ENCODE data around the gene TRIM26. TPM values are rescaled to one million over a fixed set of nuclear protein-coding genes. Genes with fewer than 3 reads are reported as not detected.
"Not testable (repeated sequence)": the region's sequence is repeated elsewhere in the genome, so short reads cannot be mapped to it uniquely, and the experiment has no call there.

Gene TRIM26
- 28.8 and 29.2 TPM in 2 replicates for total RNA-seq (2014; rRNA removed; shearing (Covaris generic))
- polyA plus RNA-seq (2015; cell fraction: cytosol; rRNA removed), result 20.5 and 23.4 TPM in 2 replicates
- polyA plus RNA-seq (2015; cell fraction: nucleus; rRNA removed), result 28.7 and 29.7 TPM in 2 replicates

- peak; percentile 95 for DNase-seq (ENCODE audit: low read depth)
Observed at GRCh38 chr6:30212865-30213666, at the start of gene TRIM26. TRIM26 (minus strand) TSS chr6:30213406; CDS start chr6:30199103, 14,303 bp downstream.

- no peak for DNase-seq (ENCODE audit: low read depth)
Observed at GRCh38 chr6:30260036-30260504, 46.9 kb upstream of the TRIM26 start.

DNA sequence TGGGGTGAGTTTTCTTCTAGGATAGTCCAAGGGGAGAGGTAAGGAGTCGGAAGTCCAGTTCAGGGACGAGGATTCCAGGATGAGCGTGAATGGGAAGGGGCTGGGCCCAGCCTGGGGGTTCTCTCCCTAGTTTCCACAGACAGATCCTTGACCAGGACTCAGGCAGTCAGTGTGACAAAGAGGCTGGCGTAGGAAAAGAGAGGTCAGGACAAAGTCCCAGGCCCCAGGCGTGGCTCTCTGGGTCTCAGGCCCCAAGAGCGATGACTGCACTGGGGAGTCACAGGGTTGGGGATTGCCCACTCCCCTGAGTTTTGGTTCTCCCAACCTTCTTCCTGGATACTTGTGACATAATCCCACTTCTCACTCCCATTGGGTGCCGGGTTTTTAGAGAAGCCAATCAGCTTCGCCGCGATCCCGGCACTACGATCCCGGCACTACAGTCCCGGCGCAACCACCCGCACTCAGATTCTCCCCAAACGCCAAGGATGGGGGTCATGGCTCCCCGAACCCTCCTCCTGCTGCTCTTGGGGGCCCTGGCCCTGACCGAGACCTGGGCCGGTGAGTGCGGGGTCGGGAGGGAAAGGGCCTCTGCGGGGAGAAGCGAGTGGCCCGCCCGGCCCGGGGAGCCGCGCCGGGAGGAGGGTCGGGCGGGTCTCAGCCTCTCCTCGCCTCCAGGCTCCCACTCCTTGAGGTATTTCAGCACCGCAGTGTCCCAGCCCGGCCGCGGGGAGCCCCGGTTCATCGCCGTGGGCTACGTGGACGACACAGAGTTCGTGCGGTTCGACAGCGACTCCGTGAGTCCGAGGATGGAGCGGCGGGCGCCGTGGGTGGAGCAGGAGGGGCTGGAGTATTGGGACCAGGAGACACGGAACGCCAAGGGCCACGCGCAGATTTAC, 46.2 kb upstream of the TRIM26 start:
- peak; percentile 39 for DNase-seq (ENCODE audit: low read depth)

DNA sequence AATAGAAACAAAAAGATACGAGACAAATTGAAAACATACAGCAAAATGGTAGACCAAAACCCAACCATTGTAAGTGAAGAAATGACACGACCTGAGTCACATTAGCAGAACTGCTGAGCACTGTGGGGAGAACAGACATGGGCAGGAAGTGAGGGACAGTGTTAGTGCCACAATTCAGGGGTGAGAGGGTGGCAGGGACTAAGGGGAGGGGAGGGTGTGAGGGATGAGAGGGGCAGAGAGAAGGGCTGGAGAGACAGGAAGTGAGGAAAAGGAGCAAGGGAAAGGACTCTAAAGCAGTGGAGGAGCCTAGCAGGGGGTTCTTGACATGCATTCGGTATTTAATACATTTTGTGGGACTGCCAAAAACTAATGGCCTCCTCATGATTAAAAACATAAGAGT, 45.0 kb upstream of the TRIM26 start:
- DNase-seq (ENCODE audit: low read depth), result no peak

- not testable (repeated sequence) for DNase-seq (ENCODE audit: low read depth)
Observed at GRCh38 chr6:30252417-30252816, 39.2 kb upstream of the TRIM26 start.

DNA sequence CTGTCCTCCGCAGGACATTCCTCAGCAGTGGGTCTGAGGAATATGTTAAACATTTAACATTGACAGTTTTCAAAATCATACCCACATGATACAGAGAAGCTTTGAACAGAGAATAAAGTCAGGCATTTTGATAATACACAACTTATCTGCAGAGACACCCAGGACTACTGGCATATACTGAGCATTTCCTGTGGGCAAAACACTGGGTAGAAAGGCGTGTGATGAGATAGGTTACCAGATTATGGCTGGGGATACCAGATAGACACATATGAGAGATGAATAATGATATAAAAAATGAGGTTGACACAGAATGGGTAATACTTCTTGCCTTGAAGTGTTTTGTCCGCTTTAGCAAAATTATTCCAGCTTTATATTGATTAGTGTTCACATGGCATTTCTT, 31.4 kb upstream of the TRIM26 start:
- no peak for DNase-seq (ENCODE audit: low read depth)

- DNase-seq (ENCODE audit: low read depth), result no peak
Observed at GRCh38 chr6:30238178-30238795, 25.1 kb upstream of the TRIM26 start.

- DNase-seq (ENCODE audit: low read depth), result no peak
Observed at GRCh38 chr6:30234356-30234755, 21.1 kb upstream of the TRIM26 start.

GRCh38 chr6:30231067-30231466, 17.9 kb upstream of the TRIM26 start:
- no peak for DNase-seq (ENCODE audit: low read depth)

DNA sequence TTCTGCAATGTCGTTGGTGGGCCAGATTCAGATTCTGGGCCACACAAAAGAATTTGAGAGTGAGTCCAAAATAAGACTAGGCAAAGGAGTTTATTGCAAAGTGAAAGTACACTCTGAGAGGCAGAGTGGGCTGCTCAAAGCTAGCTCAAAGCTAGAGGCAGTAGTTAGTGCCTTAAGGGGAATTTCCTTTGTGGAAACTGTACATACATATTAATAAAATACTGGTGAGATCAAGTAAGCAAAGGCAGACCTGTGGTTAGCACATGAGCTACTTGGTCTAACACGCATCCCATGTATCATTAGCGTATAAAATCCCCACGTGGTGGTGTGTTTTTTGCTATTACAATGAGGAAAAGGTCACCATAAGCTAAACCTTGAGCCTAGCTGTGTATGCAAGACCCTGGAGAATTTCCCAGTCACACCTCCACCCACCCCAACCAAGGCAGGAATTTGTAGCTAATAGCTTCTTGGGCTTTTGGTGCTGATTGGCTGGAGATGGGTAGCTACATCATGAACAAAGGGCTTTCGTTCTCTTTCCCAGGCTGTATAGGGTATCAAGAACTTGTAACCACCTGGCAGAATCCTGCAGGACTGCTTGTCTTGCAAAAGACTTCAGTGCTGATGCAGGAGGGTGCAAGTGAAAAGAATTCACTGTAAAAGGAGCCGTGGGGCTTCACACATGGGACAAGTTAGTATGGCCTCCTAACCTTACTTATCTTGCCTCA, 14.7 kb upstream of the TRIM26 start:
- DNase-seq (ENCODE audit: low read depth), result no peak

GRCh38 chr6:30227242-30227722, 14.1 kb upstream of the TRIM26 start:
- no peak for DNase-seq (ENCODE audit: low read depth)

- no peak for DNase-seq (ENCODE audit: low read depth)
Observed at GRCh38 chr6:30223339-30223738, 10.1 kb upstream of the TRIM26 start.

- DNase-seq (ENCODE audit: low read depth), result not testable (repeated sequence)
Observed at GRCh38 chr6:30221956-30222355, 8.8 kb upstream of the TRIM26 start.

DNA sequence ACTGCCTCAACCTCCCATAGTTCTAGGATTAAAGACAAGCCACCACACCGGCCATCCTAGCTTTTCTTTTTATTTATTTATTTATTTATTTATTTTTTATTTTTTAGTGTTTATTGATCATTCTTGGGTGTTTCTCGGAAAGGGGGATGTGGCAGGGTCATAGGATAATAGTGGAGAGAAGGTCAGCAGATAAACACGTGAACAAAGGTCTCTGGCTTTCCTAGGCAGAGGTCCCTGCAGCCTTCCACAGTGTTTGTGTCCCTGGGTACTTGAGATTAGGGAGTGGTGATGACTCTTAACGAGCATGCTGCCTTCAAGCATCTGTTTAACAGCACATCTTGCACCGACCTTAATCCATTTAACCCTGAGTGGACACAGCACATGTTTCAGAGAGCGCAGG, 8.2 kb upstream of the TRIM26 start:
- not testable (repeated sequence) for DNase-seq (ENCODE audit: low read depth)

DNA sequence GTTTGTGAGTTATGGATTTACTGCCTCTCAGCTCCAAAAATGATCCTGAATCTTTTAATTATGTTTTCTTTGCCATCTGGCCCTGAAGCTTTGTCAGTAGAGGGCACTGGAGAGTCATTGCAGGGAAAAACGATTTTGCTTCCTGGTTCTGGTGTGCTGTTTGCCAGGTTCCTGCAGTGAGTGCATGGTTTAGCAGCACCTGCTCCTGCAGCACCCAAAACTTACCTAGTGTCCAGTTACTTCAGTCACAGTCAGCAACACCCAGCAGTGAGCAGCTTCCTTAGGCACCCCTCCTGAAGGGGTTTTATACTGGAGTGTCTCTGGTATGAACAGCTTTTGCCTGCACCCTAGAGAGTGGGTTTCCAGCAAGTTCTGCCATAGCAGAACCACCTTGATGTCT, 6.0 kb upstream of the TRIM26 start:
- DNase-seq (ENCODE audit: low read depth), result peak; percentile 55

DNA sequence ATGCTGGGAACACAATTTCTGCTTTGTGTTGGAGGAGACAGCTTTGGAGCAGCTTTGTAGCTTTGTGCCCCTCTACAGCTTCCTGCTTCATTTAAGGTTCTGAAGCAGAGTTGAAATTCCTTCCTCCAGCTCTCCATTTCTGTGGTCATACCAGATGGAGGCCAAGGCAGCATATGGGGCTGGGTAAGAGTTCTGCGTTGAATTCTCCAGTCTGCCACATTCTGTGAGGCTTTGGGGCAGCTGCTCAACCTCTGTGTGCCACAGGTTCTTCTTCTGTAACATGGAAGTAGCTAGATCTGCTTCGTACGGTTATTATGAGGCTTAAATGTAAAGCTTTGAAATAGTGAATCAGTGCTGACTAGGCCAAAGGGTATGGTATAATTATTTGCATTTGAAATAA, 2.9 kb upstream of the TRIM26 start:
- no peak for DNase-seq (ENCODE audit: low read depth)

DNA sequence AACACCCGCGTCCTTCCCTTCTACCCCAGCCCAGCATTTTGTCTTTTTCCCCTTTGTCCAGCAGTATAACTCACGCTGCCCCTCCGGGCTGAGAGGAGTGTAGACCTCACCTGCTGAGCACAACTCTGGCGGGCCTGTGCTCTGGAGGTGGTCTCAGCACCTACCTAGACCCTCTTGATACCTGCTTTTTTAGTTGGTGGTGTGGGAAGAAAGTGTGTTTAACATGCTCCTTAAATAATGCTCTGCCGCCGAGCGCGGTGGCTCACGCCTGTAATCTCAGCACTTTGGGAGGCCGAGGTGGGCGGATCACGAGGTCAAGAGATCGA, 1.4 kb upstream of the TRIM26 start:
- no peak for DNase-seq (ENCODE audit: low read depth)

- DNase-seq (ENCODE audit: low read depth), result peak; percentile 54
Observed at GRCh38 chr6:30213957-30214656, 901 bp upstream of the TRIM26 start.

- DNase-seq (ENCODE audit: low read depth), result no peak
Observed at GRCh38 chr6:30213667-30213956, 406 bp upstream of the TRIM26 start.

- no peak for DNase-seq (ENCODE audit: low read depth)
Observed at GRCh38 chr6:30211899-30212298, 1.3 kb downstream of the TRIM26 start.
